Kidney tubule cell (primary cell): Measurements from ENCODE around the gene FOXL1.

ENCODE experiments used
- DNase-seq: peaks from one replicate; pipeline ENCODE4 v3.0.0-alpha.2; 2018; ENCODE audit warnings: low spot score

FOXL1 gene

DNA sequence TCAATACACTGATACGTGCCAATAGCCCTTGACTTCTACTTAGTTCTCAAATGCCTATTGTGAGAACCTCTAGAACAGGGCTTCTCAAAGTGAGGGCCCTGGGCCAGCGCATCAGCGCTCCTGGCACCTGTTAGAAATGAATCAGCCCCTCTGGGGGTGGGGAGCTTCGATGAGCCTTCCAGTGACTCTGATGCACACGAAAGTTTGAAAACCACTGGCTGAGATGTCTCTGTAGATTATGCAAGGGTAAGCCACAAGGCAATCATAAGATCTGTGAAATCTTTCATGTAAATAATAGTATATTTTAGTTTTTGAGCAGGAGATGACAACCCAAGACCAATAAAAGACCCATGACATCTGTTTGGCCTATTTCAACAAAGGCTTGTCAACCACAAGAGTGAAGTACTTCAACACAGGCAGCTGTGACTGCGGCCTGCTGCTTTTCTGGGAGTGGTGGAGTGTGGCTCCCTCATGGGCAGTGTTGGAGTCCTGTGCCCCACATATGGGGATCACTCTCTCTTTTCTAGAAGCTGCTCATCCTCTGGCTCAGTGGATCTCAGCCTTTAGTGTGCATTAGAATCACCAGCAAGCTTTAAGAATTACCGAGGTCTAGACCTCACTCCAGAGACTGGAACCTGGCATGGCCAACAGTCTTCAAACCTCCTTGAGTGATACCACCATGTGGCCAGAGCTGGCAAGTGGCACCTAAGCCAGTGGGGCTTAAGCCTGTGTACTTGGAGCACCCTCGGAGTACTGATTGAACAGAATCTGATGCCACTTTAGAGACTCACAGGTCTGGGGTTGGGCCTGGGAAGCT is 29.1 kb upstream of the FOXL1 start:
- no peak for DNase-seq

DNA sequence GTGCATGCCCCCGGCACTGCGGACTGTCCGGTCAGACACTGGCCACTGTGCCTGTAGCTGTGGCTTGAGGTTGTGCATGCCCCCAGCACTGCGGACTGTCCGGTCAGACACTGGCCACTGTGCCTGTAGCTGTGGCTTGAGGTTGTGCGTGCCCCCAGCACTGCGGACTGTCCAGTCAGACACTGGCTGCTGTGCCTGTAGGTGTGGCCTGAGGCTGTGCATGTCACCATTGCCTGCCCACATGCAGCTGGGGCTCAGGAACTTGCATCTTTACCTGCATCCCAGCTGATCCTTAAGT is 28.5 kb upstream of the FOXL1 start:
- no peak for DNase-seq

DNA sequence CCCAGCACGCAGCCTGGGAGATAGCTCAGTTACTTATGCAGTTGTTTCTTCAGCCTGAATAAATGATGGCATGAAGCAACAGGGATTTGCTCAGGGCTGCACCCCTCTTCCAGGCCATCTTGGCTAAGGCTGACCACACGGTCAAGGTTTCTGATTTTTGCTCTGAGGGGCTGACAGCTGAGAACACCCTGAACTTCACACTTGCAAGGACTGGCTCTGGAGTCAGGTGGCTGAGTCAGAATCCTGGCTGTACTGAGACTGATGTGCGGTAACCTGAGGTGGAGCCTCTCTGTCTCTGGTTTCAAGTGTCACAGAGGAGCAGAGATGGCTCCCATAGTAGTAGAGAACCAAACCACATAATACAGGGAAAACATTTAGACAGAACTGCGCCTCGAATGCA is 28.1 kb upstream of the FOXL1 start:
- DNase-seq: no peak

DNA sequence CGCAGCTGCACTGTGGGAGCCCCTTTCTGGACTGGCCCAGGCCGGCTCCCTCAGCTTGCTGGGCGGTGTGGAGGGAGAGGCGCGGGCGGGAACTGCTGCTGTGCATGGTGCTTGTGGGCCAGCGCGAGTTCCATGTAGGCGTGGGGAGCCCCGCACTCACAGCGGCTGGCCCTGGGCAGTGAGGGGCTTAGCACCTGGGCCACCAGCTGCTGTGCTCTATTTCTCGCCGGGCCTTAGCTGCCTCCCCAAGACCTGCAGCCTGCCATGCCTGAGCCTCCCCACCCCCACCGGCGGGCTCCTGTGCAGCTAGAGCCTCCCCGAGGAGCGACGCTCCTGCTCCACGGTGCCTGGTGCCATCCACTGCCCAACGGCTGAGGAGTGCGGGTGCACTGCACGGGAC is 25.0 kb upstream of the FOXL1 start:
- no peak for DNase-seq

DNA sequence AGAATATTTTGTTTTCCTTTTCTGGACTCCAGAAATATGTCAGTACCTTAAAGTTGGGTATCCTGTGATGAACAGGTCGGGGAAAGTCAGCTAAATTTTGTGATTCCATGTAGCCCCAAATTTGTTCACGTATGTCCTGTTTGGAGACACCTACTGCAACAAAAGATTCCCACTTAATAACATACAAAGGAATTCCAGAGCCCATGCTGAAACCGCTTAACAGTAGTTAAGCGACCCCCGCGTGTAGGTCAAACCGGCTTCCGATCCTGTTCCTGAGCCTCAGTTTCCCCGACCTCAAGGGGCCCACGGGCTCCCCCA is 23.8 kb upstream of the FOXL1 start:
- no peak for DNase-seq

DNA sequence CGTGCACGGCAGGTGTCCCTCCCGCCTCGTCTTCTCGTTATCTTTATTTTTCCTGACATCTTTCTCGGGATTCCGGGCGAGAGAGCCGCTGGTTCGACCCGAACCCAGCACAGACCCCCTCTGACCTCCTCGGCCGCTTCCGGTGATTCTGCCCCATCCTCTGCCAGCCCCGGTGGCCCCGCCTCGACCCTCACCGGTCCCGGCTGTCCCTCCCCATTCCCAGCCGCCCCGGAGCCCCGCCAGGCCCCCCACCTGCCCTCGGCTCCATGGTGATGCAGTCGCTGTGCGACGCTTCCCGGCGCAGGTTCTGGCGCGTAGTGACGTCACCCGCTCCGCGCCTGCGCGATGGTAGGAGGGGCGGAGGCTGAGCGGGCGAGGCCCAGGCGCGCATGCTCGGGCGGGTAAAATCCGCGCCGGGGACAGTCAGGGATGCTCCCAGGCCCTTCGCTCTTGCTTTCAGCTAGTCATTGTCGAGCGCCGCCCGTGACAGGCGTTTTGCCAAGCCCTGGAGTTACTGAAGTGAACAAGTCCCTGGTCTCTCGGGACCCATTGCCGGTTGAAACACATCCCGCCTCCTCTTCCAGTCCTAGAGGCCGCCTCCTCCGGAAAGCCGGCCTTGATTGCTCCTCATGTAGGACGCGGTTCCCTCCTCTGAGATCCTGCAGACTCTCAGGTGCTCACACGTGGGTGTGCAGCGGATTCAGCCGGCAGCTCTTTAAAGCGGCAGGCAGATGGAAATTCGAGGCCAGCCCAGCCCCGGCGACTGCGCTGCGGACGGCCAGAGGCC is 23.2 kb upstream of the FOXL1 start, which contains the start of gene MTHFSD:
TSS of gene MTHFSD (minus strand) at position 319 of the 787 bp plus-strand sequence. CDS start at position 268, 51 bp downstream.
- DNase-seq: peak; percentile 91

DNA sequence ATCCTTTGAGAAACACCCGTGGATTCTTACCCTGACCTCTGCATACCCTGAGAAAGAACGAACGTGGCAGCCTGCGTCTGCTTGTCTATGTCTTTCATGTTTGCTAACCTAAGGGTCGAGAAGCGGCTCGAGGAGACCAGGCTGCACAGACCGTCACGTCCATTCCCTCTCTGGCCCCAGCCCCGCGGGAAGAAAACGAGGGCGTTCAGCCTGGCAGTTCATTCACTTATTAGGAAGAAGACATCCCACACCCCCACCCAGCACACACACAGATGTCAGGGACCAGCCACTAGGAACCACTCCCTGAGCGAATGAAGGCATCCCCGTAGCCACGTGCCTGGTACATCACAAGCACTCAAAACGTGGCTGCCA is 22.7 kb upstream of the FOXL1 start:
- DNase-seq: no peak

DNA sequence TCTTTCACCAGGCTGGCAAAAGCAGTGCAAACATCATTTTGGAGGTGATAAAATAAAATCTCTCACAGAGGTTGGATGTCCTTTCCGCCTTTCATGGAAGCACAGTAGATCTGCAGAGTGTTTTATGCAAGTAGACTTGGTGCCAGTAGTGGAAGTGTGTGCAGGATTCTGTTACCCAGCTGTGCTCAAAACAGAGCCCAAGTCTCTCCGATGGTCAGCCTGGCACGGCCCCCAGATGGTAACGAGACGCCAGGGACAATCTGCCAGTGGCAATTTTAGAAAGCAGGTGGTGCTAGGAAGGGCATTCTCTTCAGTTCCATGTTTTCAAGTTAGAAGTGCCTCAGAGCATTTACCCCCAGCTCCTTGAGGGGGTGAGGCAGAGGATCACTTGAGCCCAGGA is 21.8 kb upstream of the FOXL1 start:
- DNase-seq: no peak

DNA sequence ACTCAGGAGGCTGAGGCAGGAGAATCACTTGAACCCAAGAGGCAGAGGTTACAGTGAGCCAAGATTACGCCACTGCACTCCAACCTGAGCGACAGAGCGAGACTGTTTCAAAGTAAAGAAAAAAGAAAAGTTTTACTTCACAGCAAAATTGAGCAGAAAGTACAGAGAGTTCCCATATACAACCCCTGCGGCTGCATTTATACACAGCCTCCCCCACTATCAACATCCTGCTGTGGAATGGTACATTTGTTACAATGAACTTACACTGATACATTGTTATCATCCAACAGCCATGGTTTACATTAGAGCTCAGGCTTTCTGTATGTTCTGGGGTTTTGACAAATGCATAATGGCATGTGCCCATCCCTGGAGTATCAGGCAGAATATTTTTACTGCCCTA is 20.8 kb upstream of the FOXL1 start:
- DNase-seq: no peak

DNA sequence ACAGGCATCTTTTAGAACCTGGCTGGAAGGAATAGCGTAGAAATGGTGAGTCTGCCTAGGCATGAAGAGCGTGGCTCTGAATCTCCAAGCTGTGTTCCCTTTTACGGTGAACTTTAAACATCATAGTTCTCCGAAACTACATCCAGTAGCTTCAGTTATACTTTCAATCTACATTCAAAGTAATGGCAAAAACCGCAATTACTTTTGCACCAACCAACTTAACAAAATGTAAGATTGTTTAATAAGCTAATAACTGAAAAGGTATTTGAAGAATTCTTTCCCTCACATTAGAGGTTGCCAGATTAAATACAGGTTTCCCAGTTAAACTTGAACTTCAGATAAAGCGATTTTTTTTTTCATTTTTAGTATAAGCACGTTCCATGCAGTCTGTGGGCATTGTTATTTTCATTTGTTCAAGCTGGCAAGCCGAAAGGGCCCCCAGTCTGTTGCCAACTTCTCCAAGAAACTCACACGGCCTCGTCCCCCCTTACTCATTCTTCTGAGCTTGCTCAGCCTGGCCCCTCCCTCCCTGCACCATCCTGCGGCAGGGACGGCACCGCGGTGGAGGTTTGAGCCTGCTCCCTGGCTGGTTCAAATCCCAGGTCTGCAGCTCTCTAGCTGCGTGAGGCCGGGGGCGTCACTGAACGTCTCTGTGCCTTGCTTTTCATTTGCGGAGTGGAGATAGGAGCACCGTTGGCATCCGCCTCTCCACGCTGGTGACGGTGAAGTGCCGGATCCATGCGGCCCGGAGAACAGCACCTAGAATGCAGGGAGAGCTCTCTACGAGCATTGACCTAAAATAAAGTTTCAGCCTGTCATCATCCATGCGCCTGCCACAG is 19.8 kb upstream of the FOXL1 start:
- DNase-seq: no peak

DNA sequence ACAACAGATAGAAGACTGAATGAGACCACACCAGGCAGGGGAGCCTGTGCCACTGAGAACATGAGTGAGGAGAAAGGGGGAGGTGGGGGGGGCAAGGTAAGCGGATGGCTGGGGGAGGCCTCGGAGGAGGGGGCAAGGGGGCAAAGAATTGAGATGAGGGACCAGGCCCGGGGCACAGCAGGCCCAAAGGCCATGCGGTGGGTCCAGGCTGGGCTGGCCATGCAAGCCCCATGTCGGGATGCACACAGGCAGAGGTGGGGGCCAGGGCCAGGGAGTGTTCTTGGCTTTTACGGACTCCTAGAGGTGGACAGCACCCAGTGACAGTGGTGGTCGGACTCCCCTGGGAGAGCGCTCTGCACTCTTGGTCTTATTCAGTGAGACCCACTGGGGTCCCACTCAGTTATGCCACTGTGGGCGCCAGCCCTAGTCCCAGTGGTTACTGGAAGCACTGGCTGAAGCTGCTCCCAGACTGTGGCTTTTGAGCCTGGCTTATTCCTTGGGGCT is 18.5 kb upstream of the FOXL1 start:
- no peak for DNase-seq

DNA sequence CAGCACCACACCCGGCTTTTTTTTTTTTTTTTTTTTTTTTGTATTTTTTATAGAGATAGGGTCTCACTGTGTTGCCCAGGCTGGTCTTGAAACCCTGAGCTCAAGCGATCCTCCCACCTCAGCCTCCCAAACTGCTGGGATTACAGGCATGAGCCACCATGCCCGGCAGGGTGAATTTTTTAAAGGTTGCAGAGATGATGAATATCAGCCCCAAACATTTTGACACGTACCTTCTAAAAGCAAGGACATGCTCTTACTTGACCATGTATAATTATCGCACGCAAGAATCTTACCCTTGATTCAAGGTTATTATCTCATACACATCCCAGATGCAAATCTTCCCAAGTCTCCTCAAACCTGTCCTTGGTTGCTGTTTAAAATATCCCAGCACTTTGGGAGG is 16.0 kb upstream of the FOXL1 start:
- DNase-seq: no peak

DNA sequence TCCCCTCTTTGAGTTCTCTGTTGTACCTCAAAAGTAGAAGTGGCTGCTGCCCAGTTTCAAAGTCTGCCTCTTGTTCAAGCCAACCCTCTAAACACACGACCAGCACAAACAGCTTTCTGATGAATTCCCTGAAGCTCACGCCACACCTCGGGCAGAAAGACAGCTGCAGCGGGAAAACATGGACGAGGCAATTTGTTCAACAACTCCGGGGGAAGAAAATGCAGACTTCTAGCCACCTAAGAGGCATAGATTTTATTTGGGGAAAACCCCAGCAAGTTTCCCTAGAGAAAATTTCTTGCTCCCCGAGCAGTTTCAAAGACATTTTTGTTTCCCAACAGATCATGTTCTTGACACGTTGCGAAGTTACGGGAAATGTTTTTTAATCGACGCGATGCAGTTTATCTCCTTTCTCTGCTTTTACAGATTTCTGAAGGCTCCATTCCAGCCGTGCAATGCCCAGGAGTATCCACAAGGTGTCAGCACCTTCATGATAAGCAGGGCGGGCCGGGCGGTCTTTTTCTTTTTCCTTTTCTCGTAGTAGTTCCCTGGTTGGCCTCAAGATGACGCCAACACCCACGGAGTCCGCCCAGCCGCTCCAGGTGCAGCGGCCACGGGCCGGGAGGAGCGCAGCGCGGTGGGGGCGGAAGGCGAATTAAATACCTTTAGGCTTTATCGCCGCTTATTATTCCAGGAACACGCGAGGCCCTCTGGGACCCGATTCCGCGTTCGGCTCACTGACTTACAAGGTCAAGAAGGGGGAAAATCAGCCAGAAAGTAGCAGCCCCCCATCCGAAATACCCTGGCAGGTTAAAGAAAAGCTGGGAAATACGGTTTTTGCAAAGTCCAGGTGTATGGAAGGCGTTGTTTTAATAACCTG is 14.6 kb upstream of the FOXL1 start:
- DNase-seq: peak; percentile 89

DNA sequence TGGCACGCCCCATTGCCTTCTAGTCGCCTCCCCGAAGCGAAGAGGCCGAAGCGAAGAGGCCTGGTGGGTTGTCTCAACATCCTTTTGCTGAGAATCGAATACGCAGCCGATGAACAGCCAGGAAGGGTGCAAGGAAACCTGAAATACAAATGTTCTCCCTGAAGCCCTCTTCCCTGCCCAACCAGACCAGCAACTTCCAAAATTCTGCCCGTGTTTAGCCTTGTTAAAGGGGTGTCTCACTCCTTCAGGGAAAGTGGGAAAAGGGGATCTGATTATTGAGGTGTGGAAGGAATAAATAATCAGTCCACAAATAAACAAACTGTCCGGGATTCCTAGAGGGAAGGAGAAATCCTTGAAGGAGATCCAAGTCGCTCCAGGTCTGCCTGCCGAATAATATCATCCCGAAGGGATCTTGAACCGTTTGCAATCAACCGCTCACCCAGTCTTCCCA is 13.1 kb upstream of the FOXL1 start:
- no peak for DNase-seq

DNA sequence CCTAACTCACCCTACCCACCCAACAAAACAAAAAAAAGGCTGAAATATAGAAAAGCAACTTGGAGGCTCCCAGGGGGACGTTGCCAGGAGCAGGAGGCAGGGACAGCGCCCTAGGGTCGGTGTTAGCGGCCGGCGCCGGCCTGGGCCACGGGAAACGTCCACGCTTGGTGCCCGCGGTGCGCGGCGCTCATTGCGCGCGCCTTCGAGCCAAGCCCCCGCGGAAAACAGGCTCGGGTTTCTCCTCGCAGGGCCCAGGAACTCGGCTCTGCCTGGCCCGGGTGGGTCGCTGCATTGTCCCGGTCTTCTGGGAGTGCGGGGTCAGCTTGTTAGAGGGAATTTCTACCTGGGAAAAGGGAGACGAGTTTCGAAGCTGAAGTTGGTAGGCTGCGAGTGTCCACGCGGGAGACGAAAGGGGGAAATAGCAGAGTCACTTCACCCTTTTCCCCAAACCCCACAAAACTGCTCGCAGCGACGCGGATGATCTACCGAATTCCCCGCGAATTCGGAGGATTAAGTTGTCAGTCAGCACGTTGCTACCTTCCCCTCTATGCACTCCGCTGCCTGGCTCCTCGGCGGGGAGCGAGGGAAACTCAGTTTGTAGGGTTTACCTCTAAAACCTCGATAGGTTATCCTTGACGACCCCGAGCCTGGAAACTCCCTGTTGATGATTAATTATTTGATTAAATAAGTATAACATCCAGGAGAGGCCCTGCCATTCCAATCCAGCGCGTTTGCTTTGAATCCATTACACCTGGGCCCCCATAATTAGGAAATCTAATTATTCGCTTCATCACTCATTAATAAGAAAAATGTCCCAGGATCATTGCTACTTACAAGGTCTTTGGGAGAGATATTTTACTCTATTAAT is 12.5 kb upstream of the FOXL1 start:
- DNase-seq: no peak

DNA sequence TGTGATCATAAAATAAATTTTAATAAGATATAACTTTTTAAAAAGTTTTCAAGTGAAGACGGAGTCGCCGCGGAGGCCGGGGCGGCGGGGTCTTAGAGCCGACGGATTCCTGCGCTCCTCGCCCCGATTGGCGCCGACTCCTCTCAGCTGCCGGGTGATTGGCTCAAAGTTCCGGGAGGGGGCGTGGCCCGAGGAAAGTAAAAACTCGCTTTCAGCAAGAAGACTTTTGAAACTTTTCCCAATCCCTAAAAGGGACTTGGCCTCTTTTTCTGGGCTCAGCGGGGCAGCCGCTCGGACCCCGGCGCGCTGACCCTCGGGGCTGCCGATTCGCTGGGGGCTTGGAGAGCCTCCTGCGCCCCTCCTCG is 11.8 kb upstream of the FOXL1 start, which contains the start of gene FOXC2:
TSS of gene FOXC2 (plus strand) at position 229 of the 365 bp plus-strand sequence. CDS start 507 bp downstream, outside the sequence.
- peak; percentile 81 for DNase-seq

DNA sequence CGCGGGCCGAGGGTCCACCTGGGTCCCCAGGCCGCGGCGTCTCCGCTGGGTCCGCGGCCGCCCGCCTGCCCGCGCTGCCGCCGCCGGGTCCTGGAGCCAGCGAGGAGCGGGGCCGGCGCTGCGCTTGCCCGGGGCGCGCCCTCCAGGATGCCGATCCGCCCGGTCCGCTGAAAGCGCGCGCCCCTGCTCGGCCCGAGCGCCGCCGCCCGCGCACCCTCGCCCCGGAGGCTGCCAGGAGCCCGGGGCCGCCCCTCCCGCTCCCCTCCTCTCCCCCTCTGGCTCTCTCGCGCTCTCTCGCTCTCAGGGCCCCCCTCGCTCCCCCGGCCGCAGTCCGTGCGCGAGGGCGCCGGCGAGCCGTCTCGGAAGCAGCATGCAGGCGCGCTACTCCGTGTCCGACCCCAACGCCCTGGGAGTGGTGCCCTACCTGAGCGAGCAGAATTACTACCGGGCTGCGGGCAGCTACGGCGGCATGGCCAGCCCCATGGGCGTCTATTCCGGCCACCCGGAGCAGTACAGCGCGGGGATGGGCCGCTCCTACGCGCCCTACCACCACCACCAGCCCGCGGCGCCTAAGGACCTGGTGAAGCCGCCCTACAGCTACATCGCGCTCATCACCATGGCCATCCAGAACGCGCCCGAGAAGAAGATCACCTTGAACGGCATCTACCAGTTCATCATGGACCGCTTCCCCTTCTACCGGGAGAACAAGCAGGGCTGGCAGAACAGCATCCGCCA is 11.2 kb upstream of the FOXL1 start:
- DNase-seq: peak; percentile 46

DNA sequence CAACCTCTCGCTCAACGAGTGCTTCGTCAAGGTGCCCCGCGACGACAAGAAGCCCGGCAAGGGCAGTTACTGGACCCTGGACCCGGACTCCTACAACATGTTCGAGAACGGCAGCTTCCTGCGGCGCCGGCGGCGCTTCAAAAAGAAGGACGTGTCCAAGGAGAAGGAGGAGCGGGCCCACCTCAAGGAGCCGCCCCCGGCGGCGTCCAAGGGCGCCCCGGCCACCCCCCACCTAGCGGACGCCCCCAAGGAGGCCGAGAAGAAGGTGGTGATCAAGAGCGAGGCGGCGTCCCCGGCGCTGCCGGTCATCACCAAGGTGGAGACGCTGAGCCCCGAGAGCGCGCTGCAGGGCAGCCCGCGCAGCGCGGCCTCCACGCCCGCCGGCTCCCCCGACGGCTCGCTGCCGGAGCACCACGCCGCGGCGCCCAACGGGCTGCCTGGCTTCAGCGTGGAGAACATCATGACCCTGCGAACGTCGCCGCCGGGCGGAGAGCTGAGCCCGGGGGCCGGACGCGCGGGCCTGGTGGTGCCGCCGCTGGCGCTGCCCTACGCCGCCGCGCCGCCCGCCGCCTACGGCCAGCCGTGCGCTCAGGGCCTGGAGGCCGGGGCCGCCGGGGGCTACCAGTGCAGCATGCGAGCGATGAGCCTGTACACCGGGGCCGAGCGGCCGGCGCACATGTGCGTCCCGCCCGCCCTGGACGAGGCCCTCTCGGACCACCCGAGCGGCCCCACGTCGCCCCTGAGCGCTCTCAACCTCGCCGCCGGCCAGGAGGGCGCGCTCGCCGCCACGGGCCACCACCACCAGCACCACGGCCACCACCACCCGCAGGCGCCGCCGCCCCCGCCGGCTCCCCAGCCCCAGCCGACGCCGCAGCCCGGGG is 10.4 kb upstream of the FOXL1 start:
- peak; percentile 36 for DNase-seq
